Activated gamma-delta T cell treated with anti-CD3 and anti-CD28 coated beads, Interleukin-2, amount 50 U/mL, for 16 hours (primary cell): ENCODE data around the gene GOLGA1.
"Not testable (repeated sequence)": the region's sequence is repeated elsewhere in the genome, so short reads cannot be mapped to it uniquely, and the experiment has no call there.

Experiments
- DNase-seq: peaks from one replicate; pipeline ENCODE4 v3.0.0-alpha.2; 2020; ENCODE audit warnings: low read depth

GOLGA1 gene

GRCh38 chr9:124939944-124940343 lies 939 bp downstream of the GOLGA1 start:
- no peak for DNase-seq

- DNase-seq: no peak
These were observed 6.6 kb downstream of the GOLGA1 start for GRCh38 chr9:124934290-124934689.

GRCh38 chr9:124932333-124932732 lies 8.6 kb downstream of the GOLGA1 start:
- DNase-seq: no peak

- no peak for DNase-seq
These were observed 11.4 kb downstream of the GOLGA1 start for GRCh38 chr9:124929464-124929863.

DNA sequence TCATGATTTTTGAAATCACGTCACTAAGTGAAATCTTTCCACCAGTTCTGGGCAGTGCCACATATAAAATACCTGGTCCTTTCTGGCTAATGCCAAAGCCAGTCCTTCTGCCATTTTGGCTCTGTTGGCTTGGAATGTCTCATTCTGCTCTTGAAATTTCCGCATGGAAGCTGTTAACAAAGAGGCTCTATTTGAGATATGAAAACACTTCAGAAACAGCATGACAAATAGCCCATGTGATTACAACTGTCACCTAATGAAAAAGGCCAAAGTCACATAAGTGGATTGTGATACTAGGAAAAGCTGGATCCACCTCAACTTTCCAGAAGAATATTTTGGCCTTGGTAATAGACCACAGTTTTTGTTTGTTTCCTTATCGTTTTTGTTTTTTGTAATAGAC lies 12.8 kb downstream of the GOLGA1 start:
- DNase-seq: no peak

DNA sequence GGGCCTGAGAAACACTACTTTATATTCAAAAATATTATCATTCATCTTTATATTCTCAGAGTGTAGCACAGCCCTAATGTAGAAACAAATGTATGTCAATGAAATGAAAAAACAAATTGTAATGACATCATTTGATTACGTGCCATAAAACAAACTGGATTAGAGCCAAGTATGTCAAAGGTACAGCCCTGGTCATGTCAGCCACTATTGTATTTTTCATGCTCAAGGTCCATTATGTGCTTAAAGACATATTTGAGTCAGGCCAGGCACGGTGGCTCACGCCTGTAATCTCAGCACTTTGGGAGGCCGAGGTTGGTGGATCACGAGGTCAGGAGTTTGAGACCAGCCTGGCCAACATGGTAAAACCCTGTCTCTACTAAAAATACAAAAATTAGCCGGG lies 20.5 kb downstream of the GOLGA1 start:
- DNase-seq: not testable (repeated sequence)

DNA sequence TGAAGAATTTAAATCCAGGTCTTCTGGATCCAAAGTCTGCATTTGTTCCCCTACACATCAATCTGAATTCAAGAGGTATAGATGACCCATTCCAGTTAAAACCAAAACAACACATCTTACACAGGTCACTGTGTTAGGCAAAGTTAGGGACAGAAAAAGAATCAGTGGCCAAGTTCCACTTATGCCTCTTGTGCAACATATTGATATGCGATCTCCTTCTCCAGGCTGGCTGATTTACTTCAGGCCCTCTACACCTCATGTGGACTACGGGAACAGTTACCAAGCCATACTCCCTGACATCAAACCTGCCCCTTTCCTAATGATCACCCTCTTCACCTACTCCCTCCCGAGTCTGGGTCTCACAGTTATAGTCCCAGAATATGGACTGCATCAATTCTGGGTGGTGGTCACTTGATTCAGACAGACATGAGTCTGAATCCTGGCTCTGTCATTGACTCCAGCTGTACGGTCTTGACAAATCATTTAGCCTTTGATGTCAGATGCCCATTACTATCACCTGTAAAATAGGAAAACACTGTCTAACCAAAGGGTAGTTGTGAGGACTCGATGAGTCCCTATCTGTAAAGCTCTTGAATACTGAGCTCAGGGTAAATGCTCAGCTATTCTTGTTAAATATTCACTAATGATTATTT lies 26.0 kb downstream of the GOLGA1 start:
- DNase-seq: no peak

- no peak for DNase-seq
These were observed 27.5 kb downstream of the GOLGA1 start for GRCh38 chr9:124913378-124913777.

DNA sequence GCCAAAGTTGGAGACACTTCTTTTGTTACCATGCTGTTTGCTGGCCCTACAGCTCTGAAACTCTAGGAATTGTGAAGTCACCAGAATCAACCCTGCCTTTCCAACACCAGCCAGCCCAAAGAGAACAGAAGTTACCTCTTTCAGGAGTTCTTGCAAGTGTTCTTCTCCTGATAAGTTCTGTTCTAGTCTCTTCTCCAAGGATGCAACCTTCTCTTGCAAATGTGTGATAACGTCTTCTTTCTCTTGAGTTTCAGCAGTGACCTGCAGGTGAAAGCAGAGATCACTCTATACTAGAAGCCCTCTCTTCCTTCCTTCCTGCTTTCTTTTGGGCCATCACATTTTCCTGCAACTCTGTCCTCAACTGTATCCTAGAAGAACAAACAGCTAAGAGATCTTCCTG lies 29.1 kb downstream of the GOLGA1 start:
- DNase-seq: no peak

DNA sequence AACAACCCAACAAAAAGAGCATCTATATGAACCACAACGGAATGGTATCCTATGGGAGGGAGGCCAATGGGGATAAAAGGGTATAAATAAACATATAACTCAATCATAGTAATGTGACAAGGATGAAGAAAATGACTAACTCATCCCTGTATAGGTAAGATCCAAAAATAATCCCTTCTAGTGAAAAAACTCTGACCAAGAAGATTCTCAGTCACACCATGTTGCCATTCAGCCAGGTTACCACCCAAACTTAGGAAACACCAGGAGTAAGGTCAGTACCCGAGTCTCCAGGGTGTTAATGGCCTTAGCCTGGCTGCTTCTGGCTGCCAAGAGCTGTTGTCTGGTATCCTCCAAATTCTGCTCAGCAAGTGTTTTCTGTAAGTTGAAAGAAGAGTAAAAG lies 32.8 kb downstream of the GOLGA1 start:
- DNase-seq: no peak

DNA sequence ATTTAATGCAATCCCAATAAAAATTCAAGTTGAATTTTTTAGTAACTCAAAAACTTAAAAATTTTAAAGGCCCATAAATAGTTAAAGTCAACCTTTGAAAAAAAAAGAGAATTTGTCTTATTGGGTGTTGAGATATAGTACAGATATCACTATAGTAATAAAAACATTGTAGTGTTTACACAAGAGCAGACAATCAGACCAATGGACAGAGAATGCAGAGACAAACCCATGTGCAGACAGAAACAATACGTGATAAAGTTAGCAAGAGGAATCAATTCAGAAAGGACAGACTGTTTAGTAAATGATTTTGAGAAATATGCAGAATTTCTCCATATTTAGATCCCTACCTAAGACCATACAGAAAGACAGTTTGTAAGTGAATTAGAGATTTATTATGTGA lies 33.9 kb downstream of the GOLGA1 start:
- no peak for DNase-seq

DNA sequence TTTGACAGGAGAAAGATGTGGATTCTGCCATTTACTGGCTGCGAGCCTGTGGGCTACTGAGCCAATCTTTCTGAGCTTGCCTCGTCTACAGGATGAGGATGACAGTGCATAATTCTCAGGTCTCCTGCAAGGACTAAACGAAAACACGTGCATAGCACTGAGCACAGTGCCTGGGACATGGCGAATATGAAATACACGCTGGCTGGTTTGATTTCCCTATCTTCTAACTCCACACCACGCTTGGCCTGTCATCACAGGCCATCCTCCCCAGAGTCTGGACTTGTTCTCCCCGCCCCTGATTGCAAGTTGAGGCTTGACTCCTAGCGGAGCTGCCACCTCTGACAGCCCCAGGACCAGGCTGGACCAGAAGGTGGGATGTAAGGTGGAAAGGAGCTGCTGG lies 41.0 kb downstream of the GOLGA1 start:
- DNase-seq: no peak

DNA sequence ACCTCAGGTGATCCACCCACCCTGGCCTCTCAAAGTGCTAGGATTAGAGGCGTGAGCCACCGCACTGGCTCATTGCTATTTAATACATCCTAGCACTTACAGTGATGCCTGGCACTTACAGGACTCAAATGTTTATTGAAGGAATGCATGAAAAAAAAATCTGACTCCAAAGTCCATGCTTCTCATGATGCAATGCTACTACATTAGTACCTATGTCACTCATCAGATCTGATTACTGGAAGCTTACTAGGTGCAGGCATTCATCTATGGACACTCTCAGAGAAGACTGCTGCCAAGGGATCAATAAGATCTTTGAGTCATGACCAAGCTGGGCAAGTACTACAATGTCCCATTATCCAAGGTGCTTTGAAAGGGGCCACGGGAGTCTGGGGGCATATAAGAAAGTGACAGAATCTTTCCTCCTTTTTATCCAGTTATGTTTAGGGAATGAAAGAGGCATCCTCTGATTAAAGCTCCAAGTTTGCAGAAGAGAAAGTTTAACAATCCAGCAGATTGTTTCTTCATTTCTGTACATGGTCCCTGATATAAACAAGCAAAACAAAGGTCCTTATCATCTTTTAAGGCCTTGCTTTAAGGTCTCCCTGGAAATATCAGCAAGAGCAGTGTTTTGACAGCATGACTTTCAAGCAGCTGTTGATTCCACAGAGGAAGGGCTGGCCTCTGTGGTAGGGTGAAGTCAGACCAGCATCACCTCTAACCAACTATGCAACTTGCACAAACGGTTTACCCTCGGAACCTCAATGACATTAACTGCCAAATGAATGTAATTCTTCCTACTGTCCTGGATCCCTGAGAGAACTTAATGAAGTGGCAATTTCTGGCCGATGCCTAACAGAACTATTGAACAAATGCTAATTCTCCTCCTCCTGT lies 43.1 kb downstream of the GOLGA1 start:
- DNase-seq: no peak

GRCh38 chr9:124894741-124895170 lies 46.1 kb downstream of the GOLGA1 start:
- no peak for DNase-seq

- DNase-seq: no peak
These were observed 46.7 kb downstream of the GOLGA1 start for GRCh38 chr9:124894035-124894740.

DNA sequence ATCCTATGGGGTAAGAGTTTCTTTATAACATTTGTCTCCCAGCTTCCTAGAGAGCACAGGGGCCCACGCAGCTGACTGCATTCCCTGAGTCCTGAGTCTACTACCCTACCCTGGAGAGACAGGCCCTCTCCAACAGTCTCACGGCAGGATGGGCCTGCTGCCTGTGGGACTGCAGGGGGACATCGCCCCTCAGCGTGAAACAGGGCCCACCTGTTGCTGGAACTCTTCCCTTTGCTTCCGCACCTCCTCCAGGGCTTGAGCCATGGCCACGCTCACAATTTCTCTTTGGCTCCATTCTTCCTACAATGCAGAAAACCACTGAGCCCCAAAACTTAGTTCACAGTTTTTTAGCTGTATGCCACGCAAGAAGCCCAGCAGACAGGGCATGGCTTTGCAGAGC lies 50.7 kb downstream of the GOLGA1 start:
- DNase-seq: no peak

GRCh38 chr9:124889006-124889405 lies 51.9 kb downstream of the GOLGA1 start:
- no peak for DNase-seq

DNA sequence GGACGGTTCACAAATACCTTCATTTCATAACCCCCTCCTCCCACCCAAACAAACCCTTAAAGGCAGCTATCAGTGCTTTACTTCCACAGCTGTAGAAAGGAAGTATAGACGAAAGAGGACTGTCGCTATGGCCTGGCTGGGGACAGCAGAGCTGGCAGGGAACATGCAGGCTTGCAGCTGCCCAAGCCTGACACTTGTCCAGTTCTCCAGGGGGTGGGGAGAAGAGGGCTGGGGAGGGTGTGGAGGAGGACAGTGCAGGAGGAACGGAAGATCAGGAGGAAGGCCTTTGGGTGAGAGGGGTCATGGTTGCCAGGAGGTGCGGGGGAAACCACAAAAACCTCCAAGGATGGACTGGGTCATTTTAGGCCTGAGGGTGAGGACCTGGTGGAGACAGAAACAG lies 53.1 kb downstream of the GOLGA1 start:
- DNase-seq: no peak

DNA sequence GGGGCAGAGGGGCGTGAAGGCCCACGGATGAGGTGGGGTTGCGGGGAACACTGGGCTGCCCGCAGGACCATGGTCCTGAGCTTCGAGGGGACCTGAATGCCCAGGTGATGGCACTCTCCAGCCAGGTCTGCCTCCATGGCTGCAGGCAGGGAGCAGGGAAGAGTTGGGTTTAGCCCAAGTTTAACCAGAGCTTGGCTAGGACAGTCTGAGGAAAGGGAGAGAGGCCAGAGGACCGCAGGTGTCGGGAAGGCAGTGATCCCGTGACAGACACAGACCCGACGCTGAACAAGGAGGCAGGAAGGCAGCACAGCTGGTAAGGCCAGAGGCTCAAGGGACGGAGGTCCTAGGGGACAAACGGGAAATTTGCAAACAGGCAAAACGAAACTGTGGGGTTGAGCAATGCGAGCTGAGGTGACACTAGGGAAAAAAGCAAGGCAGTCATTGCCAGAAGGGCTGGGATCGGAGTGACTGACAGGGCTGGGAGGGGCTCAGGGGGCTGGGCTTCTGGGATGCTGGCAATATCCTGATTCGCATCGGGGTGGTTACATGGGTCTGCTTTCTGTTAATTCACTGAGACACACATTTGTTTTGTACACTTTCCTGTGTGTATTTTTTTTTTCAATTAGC lies 53.9 kb downstream of the GOLGA1 start:
- DNase-seq: no peak

- no peak for DNase-seq
These were observed 54.4 kb downstream of the GOLGA1 start for GRCh38 chr9:124886461-124886860.

DNA sequence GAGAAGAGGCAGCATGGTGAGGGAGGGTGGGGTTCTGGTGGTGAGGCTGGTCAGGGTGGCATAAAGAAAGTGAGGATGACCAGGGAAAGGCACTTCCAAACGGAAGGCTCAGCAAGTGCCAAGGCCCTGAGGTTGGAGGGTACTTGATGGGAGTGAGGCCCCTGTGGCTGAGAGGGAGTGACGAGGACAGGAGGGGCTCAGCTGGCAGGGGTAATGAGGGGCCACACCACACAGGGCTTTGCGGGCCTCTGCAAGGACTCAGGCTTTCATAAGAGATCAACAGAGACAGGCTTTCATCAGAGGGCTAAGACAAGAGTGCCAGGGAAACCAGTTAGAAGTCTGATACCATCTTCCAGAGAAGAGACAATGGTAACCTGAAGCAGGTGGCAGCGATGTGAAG lies 55.3 kb downstream of the GOLGA1 start:
- no peak for DNase-seq

DNA sequence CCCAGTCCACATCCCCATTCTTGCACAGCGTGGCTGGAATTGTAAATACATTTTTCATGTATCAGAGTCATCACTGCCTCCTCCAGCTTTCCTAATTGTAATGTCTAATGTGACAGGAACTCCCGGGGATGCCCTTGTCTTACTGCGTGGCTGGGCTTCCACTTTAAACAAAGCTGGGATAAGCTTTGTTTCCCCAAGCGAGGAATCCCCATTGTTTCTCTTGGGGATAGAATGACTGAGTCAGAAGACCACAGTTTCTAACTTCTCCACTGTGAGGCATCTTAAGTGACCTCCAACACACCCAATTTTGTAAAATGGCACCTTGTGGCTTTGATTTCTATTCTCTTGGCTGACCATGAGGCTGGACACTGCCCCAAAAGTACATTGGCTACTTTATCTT lies 56.5 kb downstream of the GOLGA1 start:
- DNase-seq: no peak

GRCh38 chr9:124882231-124882630 lies 58.7 kb downstream of the GOLGA1 start:
- no peak for DNase-seq
